NT2/D1 (cell line): ENCODE results near the gene SLC2A1.

ENCODE experiments used
- SUZ12 ChIP-seq: IDR thresholded peaks from 2 replicates; pipeline ENCODE4 v1.6.1; 2011; ENCODE audit not compliant: insufficient read length, insufficient read depth; ENCODE audit errors: extremely low read depth
- YY1 ChIP-seq: IDR thresholded peaks from 2 replicates; pipeline ENCODE4 v1.6.1; 2011; ENCODE audit not compliant: insufficient read length, insufficient read depth
- ZNF274 ChIP-seq: IDR thresholded peaks from 2 replicates; pipeline ENCODE4 v1.6.1; 2011; ENCODE audit warnings: mild to moderate bottlenecking, low read depth, low read length

DNA sequence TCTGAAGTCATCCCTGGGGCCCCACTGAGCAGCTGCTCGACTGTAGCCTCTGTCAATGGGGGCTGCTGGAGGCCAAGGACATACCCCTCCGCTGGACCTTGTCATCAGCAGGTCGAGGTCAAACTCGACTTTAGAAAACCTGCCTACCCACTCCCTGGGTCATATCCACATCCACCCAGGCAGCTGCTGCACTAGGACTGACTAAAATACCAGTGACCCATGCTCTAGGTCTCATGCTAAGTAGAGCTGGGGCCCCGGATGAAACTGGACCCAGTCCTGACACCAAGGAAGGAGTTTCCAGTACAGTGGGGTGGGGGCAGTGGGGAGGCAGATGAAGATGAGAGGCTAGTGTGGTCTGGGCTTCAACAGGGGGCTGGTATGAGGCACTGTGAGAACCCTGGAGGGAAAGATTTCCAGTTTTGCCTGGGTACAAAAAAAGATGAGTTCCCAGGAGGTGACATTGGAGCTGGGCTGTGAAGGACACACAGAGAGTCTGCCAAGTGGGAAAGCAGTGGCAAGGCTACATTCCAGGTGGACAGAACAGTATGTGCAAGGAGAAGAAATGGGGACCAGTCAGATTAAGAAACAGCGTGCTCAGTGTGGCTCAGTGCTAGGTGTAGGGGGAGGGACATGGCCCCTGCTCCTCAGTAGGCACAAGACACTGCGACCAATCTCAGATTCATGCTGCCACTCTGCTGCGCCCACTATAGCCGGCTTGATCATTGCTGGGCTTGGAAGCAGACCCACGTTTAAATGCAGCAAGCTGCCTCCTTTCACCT lies 12.4 kb downstream of the SLC2A1 start:
- TF ChIP-seq ZNF274, result no peak
- no peak for TF ChIP-seq YY1
- no peak for TF ChIP-seq SUZ12
